Left lung (tissue), 10 donors: Measurements from ENCODE around the gene DIP2C. TPM values are rescaled to one million over a fixed set of nuclear protein-coding genes. Genes with fewer than 3 reads are reported as not detected.

ENCODE experiments used
- ATAC-seq: fragments of 200-7000 bp; cut with Tn5 transposase; one replicate; pipeline ENCODE4 v1.9.1; 2020; ENCODE audit warnings: moderate library complexity
- DNase-seq, 4 donors: peaks; one replicate each; pipeline ENCODE4 v3.0.0-alpha.2; 2013 to 2020
- H3K27ac ChIP-seq, 2 donors: fragments of 200-600 bp; sonication (generic) in 1 of 2; one replicate each; pipeline versions ENCODE4 v1.5.0 to v1.8.0; 2020 to 2021
- H3K27me3 ChIP-seq, 2 donors: fragments of 200-600 bp; sonication (generic) in 1 of 2; one replicate each; pipeline versions ENCODE4 v1.5.0 to v1.8.0; 2020 to 2021
- H3K36me3 ChIP-seq, 2 donors: fragments of 200-600 bp; sonication (generic) in 1 of 2; one replicate each; pipeline versions ENCODE4 v1.5.0 to v1.8.0; 2020 to 2021
- H3K4me1 ChIP-seq, 2 donors: fragments of 200-600 bp; one replicate each; pipeline ENCODE4 v1.8.0; 2021
- H3K4me3 ChIP-seq, 2 donors: fragments of 200-600 bp; sonication (generic) in 1 of 2; one replicate each; pipeline versions ENCODE4 v1.5.0 to v1.8.0; 2020 to 2021; ENCODE audit warnings: mild to moderate bottlenecking in 1 of 2
- H3K9me3 ChIP-seq, 2 donors: fragments of 200-600 bp; sonication (generic) in 1 of 2; one replicate each; pipeline versions ENCODE4 v1.5.0 to v1.8.0; 2020 to 2021
- intact Hi-C, 2 donors: fragments of 100-400 bp; cut with DNase I; formaldehyde crosslinking; loops; one replicate each; pipeline versions ENCODE4 v1.11.2 to v1.14.2; 2022
- polyA plus RNA-seq, 6 donors: library from polyadenylated mRNA; unstranded; fragments of 120-200 nt; gene quantifications; one replicate each; pipeline ENCODE4 v1.2.1, GENCODE V29; 2013; ENCODE audit not compliant: insufficient read length in 6 of 6
- total RNA-seq, 2 donors: library from RNA; stranded (reverse); fragmentation: NEBNext Ultra II Directional; extraction: Animal tissue kit (Norgen Biotek cat#: 25700); gene quantifications; one replicate each; pipeline ENCODE4 v1.2.1, GENCODE V29; 2021
- TF ChIP-seq, protein P1 (sequence below), 2 donors: fragments of 200-600 bp; sonication (generic) in 1 of 2; IDR thresholded peaks; one replicate each; pipeline versions ENCODE4 v1.5.0 to v1.8.0; 2021; ENCODE audit warnings: antibody characterized with exemption in 2 of 2
- donor health status: DM: no; HTN: yes; CAD: no.
- donor health status: DM: no; HTN: no; CAD: no.

The DIP2C gene
- total and polyA plus RNA-seq, 8 donors, result 10.5 to 22.5 (median 19.5) TPM

DNA sequence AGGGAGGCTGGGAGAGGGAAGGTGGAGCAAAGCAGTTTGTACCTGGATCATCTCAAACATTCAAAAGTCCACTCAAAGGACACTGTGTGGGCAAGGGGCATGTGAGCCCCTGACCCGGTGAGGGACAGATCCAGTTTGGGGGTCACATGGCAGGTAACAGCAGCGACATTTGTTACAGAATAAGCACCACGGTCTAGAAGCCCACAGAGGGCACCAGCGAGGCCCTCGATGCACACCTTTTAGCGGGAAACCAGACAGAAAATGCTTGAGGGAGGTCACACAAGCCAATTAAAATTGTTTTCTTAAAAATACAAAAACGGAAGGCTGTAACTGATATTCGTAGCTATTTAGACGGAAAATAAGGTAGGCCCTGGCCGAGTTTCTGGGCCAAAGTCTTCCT is 409.8 kb downstream of the DIP2C start:
- no peak for DNase-seq
- Histone ChIP-seq H3K9me3 (no peaks in the 10 kb centered on the region), H3K27ac (no peak overlapping the region), H3K36me3 (peaks cover 0 to 30% of the 10 kb centered on the region in 2 donors), H3K27me3 (no peaks in the 10 kb centered on the region), H3K4me1 (no peaks in the 10 kb centered on the region), H3K4me3 (no peak overlapping the region)
- TF ChIP-seq, protein P1, sequence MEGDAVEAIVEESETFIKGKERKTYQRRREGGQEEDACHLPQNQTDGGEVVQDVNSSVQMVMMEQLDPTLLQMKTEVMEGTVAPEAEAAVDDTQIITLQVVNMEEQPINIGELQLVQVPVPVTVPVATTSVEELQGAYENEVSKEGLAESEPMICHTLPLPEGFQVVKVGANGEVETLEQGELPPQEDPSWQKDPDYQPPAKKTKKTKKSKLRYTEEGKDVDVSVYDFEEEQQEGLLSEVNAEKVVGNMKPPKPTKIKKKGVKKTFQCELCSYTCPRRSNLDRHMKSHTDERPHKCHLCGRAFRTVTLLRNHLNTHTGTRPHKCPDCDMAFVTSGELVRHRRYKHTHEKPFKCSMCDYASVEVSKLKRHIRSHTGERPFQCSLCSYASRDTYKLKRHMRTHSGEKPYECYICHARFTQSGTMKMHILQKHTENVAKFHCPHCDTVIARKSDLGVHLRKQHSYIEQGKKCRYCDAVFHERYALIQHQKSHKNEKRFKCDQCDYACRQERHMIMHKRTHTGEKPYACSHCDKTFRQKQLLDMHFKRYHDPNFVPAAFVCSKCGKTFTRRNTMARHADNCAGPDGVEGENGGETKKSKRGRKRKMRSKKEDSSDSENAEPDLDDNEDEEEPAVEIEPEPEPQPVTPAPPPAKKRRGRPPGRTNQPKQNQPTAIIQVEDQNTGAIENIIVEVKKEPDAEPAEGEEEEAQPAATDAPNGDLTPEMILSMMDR (IDR thresholded peaks at IDR 0.05), result no peak
- intact Hi-C loops, result no loop called here
- ATAC-seq, result no peak

DNA sequence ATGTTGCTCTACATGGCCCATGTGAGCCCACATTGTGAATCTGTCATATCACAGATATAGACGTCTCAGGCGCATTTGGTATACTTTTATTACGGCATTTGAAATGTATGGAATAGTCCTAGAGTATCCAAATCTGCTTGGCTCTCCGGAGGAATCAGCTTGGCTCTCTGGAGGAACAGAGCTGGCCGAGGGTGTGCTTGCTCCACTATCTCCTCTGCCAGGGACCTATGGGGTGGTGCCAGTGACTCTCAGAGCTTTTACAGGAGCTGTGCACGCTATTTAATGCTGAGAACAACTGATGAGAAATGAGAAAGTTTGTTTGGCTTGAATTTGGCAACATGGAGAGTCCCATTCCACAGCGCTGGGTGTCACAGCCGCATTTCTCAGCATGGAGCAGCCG is 410.2 kb downstream of the DIP2C start:
- intact Hi-C loops, result no loop called here
- Histone ChIP-seq H3K9me3 (no peaks in the 10 kb centered on the region), H3K27me3 (no peaks in the 10 kb centered on the region), H3K27ac (no peak overlapping the region), H3K4me1 (no peaks in the 10 kb centered on the region), H3K36me3 (peaks cover 0 to 30% of the 10 kb centered on the region in 2 donors), H3K4me3 (no peak overlapping the region)
- no peak for ATAC-seq
- TF ChIP-seq, protein P1 (IDR thresholded peaks at IDR 0.05), result no peak
- no peak for DNase-seq

GRCh38 chr10:278707-279106 is 410.8 kb downstream of the DIP2C start:
- no peaks in the 10 kb centered on the region for H3K4me1 ChIP-seq
- DNase-seq, result no peak
- TF ChIP-seq, protein P1 (IDR thresholded peaks at IDR 0.05), result no peak
- H3K36me3 ChIP-seq, result peaks cover 0 to 30% of the 10 kb centered on the region in 2 donors
- intact Hi-C loops, result no loop called here
- no peak overlapping the region for H3K27ac ChIP-seq
- no peak for ATAC-seq
- H3K9me3 ChIP-seq, result no peaks in the 10 kb centered on the region
- no peaks in the 10 kb centered on the region for H3K27me3 ChIP-seq
- H3K4me3 ChIP-seq, result no peak overlapping the region

- H3K4me3 ChIP-seq, result no peak overlapping the region
- H3K27me3 ChIP-seq, result no peaks in the 10 kb centered on the region
- no peaks in the 10 kb centered on the region for H3K4me1 ChIP-seq
- no peak for ATAC-seq
- TF ChIP-seq, protein P1 (IDR thresholded peaks at IDR 0.05), result no peak
- intact Hi-C loops, result no loop called here
- no peak for DNase-seq
- H3K27ac ChIP-seq, result no peak overlapping the region
- H3K9me3 ChIP-seq, result no peaks in the 10 kb centered on the region
- peaks cover 0 to 29% of the 10 kb centered on the region in 2 donors for H3K36me3 ChIP-seq
Observed at GRCh38 chr10:277963-278362, 411.5 kb downstream of the DIP2C start.

GRCh38 chr10:275680-276079 is 413.8 kb downstream of the DIP2C start:
- peak in 1 of 4 donors; percentile 59 for DNase-seq
- H3K27me3 ChIP-seq, result no peaks in the 10 kb centered on the region
- H3K4me1 ChIP-seq, result no peaks in the 10 kb centered on the region

More at GRCh38 chr10:275680-276079, 413.8 kb downstream of the DIP2C start:
- intact Hi-C loops, result no loop called here
- Histone ChIP-seq H3K27ac (no peak overlapping the region), H3K9me3 (no peaks in the 10 kb centered on the region), H3K4me3 (no peak overlapping the region), H3K36me3 (peaks cover 0 to 13% of the 10 kb centered on the region in 2 donors)
- no peak for ATAC-seq
- TF ChIP-seq, protein P1 (IDR thresholded peaks at IDR 0.05), result no peak
